ENCODE data around the gene IL17REL. TPM values are rescaled to one million over a fixed set of nuclear protein-coding genes. Genes with fewer than 3 reads are reported as not detected.

IL17REL gene
- total and polyA plus RNA-seq, 4 donors, result 0.02 to 0.51 (median 0.19) TPM; not detected in 1

GRCh38 chr22:49962751-49963646, 49.6 kb downstream of the IL17REL start:
- Histone ChIP-seq H3K27ac (ENCODE audit: low read depth in 1 of 2, low read length in 1 of 2) (peak overlapping the region; percentile 87 to 90), H3K36me3 (ENCODE audit: control insufficient read depth in 4 of 4, insufficient read depth in 4 of 4, low read length in 4 of 4) (peaks cover 0 to 36% (median 8%) of the 10 kb centered on the region in 4 donors), H3K9ac (ENCODE audit: insufficient read depth in 1 of 2, low read length in 2 of 2) (no peak overlapping the region), H3K27me3 (ENCODE audit: control insufficient read depth in 3 of 3, insufficient read depth in 3 of 3, low read length in 2 of 3) (no peaks in the 10 kb centered on the region), H3K9me3 (ENCODE audit: control insufficient read depth in 4 of 4, insufficient read depth in 3 of 4, low read length in 3 of 4) (peaks cover 0 to 3% (median 0%) of the 10 kb centered on the region in 4 donors), H3K4me1 (ENCODE audit: control insufficient read depth in 5 of 5, insufficient read depth in 5 of 5, low read length in 5 of 5) (peaks cover 0 to 46% (median 20%) of the 10 kb centered on the region in 5 donors), H3K4me3 (peak overlapping the region; percentile 61)
- WGBS, 2 donors, result 50 to 57% methylated on average over 51 to 63 of the region's 63 CpGs
- DNase-seq (peak in 1 of 3 donors; percentile 11), ATAC-seq (ENCODE audit: insufficient read depth, low FRiP score) (no peak)
- TF ChIP-seq CTCF (IDR thresholded peaks at IDR 0.05; ENCODE audit: control extremely low read depth, extremely low read depth), result no peak

GRCh38 chr22:49962012-49962750, 50.4 kb downstream of the IL17REL start:
- peaks cover 0 to 36% (median 8%) of the 10 kb centered on the region in 4 donors for H3K36me3 ChIP-seq (ENCODE audit: control insufficient read depth in 4 of 4, insufficient read depth in 4 of 4, low read length in 4 of 4)
- TF ChIP-seq CTCF (IDR thresholded peaks at IDR 0.05; ENCODE audit: control extremely low read depth, extremely low read depth), result no peak
- H3K27me3 ChIP-seq (ENCODE audit: control insufficient read depth in 3 of 3, insufficient read depth in 3 of 3, low read length in 2 of 3), result no peaks in the 10 kb centered on the region
- H3K27ac ChIP-seq (ENCODE audit: low read depth in 1 of 2, low read length in 1 of 2), result peak overlapping the region; percentile 92 to 93
- peaks cover 0 to 3% (median 0%) of the 10 kb centered on the region in 4 donors for H3K9me3 ChIP-seq (ENCODE audit: control insufficient read depth in 4 of 4, insufficient read depth in 3 of 4, low read length in 3 of 4)
- ATAC-seq (ENCODE audit: insufficient read depth, low FRiP score) (peak; percentile 17), DNase-seq (peak; percentile 88 to 90 (median 88))
- H3K4me1 ChIP-seq (ENCODE audit: control insufficient read depth in 5 of 5, insufficient read depth in 5 of 5, low read length in 5 of 5), result peaks cover 0 to 41% (median 20%) of the 10 kb centered on the region in 5 donors
- 2 to 4% methylated on average over 35 to 70 of the region's 70 CpGs for WGBS, 2 donors
- peak overlapping the region; percentile 99 for H3K4me3 ChIP-seq
- H3K9ac ChIP-seq (ENCODE audit: insufficient read depth in 1 of 2, low read length in 2 of 2), result peak overlapping the region in 1 of 2 donors; percentile 25

- H3K27me3 ChIP-seq (ENCODE audit: control insufficient read depth in 3 of 3, insufficient read depth in 3 of 3, low read length in 2 of 3), result no peaks in the 10 kb centered on the region
- peak overlapping the region; percentile 99 for H3K4me3 ChIP-seq
- peak overlapping the region in 1 of 2 donors; percentile 25 for H3K9ac ChIP-seq (ENCODE audit: insufficient read depth in 1 of 2, low read length in 2 of 2)
- H3K36me3 ChIP-seq (ENCODE audit: control insufficient read depth in 4 of 4, insufficient read depth in 4 of 4, low read length in 4 of 4), result peaks cover 0 to 36% (median 8%) of the 10 kb centered on the region in 4 donors
- TF ChIP-seq CTCF (IDR thresholded peaks at IDR 0.05; ENCODE audit: control extremely low read depth, extremely low read depth), result no peak
- H3K9me3 ChIP-seq (ENCODE audit: control insufficient read depth in 4 of 4, insufficient read depth in 3 of 4, low read length in 3 of 4), result peaks cover 0 to 3% (median 0%) of the 10 kb centered on the region in 4 donors
- ATAC-seq (ENCODE audit: insufficient read depth, low FRiP score) (no peak), DNase-seq (no peak)
- 0 to 2% methylated on average over 45 to 49 of the region's 49 CpGs for WGBS, 2 donors
- peak overlapping the region; percentile 92 to 93 for H3K27ac ChIP-seq (ENCODE audit: low read depth in 1 of 2, low read length in 1 of 2)
- H3K4me1 ChIP-seq (ENCODE audit: control insufficient read depth in 5 of 5, insufficient read depth in 5 of 5, low read length in 5 of 5), result peaks cover 0 to 37% (median 16%) of the 10 kb centered on the region in 5 donors
These were observed 51.0 kb downstream of the IL17REL start for GRCh38 chr22:49961601-49962011.
